ENCODE results near the gene LAMP2. TPM values are rescaled to one million over a fixed set of nuclear protein-coding genes. Genes with fewer than 3 reads are reported as not detected.

LAMP2 gene
- total RNA-seq, 6 experiments from 2014 or later, result 86.3 to 235 (median 183) TPM

DNA sequence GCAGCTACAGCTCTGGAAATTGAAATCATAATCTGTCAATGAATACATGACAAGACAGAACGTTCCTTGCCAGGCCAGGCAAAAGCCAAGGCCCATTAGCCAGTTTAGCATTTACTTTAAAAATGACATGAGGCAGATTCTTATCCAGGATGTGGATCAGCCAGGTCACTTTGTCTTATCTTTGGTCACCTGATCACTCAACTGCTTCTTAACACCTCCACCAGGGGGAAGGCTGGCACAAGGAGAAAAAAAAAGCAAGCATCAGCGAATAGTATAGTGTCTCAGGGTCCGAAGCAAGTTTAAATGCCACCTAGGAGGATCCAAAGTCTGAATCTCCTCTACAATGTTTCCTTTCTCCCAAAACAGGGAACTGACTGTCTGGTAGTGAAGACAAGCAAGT, 88.4 kb downstream of the LAMP2 start:
- Histone ChIP-seq H3K4me3 (no peak overlapping the region), H3K36me3 (no peaks in the 10 kb centered on the region), H3K27ac (no peak overlapping the region), H3K9me3 (no peaks in the 10 kb centered on the region), H3K4me1 (no peaks in the 10 kb centered on the region), H3K27me3 (peaks cover 0 to 3% of the 10 kb centered on the region in 2 donors)
- no peak for DNase-seq
- ATAC-seq, result peak; percentile 33 to 56 (median 48)
- intact Hi-C loops (cut with DNase I), result no loop called here
- TF ChIP-seq POLR2A (IDR thresholded peaks at IDR 0.05), result no peak
- TF ChIP-seq, protein P1, sequence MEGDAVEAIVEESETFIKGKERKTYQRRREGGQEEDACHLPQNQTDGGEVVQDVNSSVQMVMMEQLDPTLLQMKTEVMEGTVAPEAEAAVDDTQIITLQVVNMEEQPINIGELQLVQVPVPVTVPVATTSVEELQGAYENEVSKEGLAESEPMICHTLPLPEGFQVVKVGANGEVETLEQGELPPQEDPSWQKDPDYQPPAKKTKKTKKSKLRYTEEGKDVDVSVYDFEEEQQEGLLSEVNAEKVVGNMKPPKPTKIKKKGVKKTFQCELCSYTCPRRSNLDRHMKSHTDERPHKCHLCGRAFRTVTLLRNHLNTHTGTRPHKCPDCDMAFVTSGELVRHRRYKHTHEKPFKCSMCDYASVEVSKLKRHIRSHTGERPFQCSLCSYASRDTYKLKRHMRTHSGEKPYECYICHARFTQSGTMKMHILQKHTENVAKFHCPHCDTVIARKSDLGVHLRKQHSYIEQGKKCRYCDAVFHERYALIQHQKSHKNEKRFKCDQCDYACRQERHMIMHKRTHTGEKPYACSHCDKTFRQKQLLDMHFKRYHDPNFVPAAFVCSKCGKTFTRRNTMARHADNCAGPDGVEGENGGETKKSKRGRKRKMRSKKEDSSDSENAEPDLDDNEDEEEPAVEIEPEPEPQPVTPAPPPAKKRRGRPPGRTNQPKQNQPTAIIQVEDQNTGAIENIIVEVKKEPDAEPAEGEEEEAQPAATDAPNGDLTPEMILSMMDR (IDR thresholded peaks at IDR 0.05), result peak; percentile 10 to 24 (median 18)
- 13% methylated on average over 3 of the region's 3 CpGs for WGBS (ENCODE audit: insufficient coverage, low coverage, low lambda C conversion rate, missing lambda C conversion rate)

DNA sequence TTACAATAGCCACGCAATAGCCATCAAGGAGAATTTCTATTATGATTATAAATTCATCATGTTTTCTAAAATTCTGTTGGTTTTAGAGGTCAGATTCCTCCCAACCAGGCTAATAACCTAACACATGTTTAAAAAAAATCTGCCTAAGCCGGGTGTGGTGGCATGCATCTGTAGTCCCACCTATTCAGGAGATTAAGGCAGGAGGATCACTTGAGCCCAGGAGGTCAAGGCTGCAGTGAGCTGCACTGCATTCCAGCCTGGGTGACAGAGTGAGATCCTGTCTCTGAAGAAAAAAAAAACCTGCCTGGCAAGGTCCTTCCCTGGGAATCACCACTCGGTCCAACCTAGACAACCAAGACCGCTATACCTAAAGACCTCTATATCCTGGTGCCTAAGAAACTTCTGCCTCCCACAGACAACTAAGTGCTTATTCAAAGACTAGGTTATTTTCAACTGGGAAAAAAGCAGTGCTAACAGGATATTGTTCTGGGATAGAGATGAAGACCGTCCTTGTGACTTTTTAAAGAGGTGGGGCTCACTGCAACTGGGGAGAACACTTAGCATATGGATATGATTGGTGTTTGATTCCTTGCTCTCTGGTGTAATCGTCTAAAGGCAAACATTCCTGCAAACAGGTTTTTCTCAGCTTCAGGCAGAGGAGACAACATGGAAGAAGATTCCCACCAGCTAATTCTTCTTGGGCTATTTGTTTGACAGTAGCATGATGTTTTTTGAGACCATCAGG, 89.0 kb downstream of the LAMP2 start:
- TF ChIP-seq, protein P1 (IDR thresholded peaks at IDR 0.05), result no peak
- TF ChIP-seq POLR2A (IDR thresholded peaks at IDR 0.05), result no peak
- Histone ChIP-seq H3K4me3 (no peak overlapping the region), H3K27me3 (peaks cover 0 to 3% of the 10 kb centered on the region in 2 donors), H3K36me3 (no peaks in the 10 kb centered on the region), H3K27ac (no peak overlapping the region), H3K9me3 (no peaks in the 10 kb centered on the region), H3K4me1 (no peaks in the 10 kb centered on the region)
- intact Hi-C loops (cut with DNase I), result no loop called here
- 42% methylated on average over 4 of the region's 6 CpGs for WGBS (ENCODE audit: insufficient coverage, low coverage, low lambda C conversion rate, missing lambda C conversion rate)
- ATAC-seq (no peak), DNase-seq (no peak)

GRCh38 chrX:120378570-120378969, 90.5 kb downstream of the LAMP2 start:
- intact Hi-C loops (cut with DNase I), result no loop called here
- ATAC-seq (no peak), DNase-seq (no peak)
- 88% methylated on average over 5 of the region's 5 CpGs for WGBS (ENCODE audit: insufficient coverage, low coverage, low lambda C conversion rate, missing lambda C conversion rate)
- Histone ChIP-seq H3K27me3 (peaks cover 0 to 3% of the 10 kb centered on the region in 2 donors), H3K36me3 (no peaks in the 10 kb centered on the region), H3K9me3 (no peaks in the 10 kb centered on the region), H3K4me3 (no peak overlapping the region), H3K4me1 (no peaks in the 10 kb centered on the region), H3K27ac (no peak overlapping the region)
- TF ChIP-seq, protein P1 (IDR thresholded peaks at IDR 0.05), result no peak

Small RNA genes within 50 kb of the gene (small RNA-seq; reads per million reads assigned to genes)
- 0 reads per million in 2 experiments for gene RNU7-37P

Other genes with a start within 250 kb of the LAMP2 start
- gene ZBTB33, start 218.5 kb downstream of the LAMP2 start, total RNA-seq, result 10 to 100 TPM in 5 of 6 experiments, 1 to 10 TPM in 1; 9.9 to 21.0 (median 15.7) TPM
- gene TMEM255A, start 157.8 kb downstream of the LAMP2 start, total RNA-seq, result under 1 TPM in 3 of 6 experiments, not detected in 3; 0.25 to 0.37 (median 0.33) TPM
- not detected for gene ATP1B4, start 107.2 kb downstream of the LAMP2 start, total RNA-seq
- gene CUL4B, start 91.7 kb upstream of the LAMP2 start, total RNA-seq, result 10 to 100 TPM; 12.9 to 21.8 (median 18.9) TPM
- 10 to 100 TPM; 20.7 to 31.2 (median 25.5) TPM for gene MCTS1, start 134.8 kb upstream of the LAMP2 start, total RNA-seq
- 10 to 100 TPM; 12.2 to 37.1 (median 19.8) TPM for gene C1GALT1C1, start 160.8 kb upstream of the LAMP2 start, total RNA-seq

All from right lobe of liver (tissue), 6 donors.